OCI-LY1 (cell line): ENCODE data around the gene POLR2B.

ENCODE experiments used
- H2AFZ ChIP-seq: fragments of 200-600 bp; sonication (generic), shearing (Covaris generic); 2 replicates; pipeline ENCODE4 v1.6.0; 2014; ENCODE audit warnings: antibody characterized with exemption, mild to moderate bottlenecking, low read length
- H3F3A ChIP-seq: fragments of 200-600 bp; sonication (generic), shearing (Covaris generic); 2 replicates; pipeline ENCODE4 v1.6.0; 2014; ENCODE audit warnings: mild to moderate bottlenecking, antibody characterized with exemption, low read length, moderate library complexity; ENCODE audit not compliant: insufficient read depth
- H3K27ac ChIP-seq: fragments of 200-600 bp; sonication (generic); 2 replicates; pipeline ENCODE4 v1.5.1; 2014; ENCODE audit warnings: low read length, mixed run types, mild to moderate bottlenecking, low read depth; ENCODE audit not compliant: poor library complexity, severe bottlenecking
- H3K27me3 ChIP-seq: fragments of 200-600 bp; sonication (generic); 2 replicates; pipeline ENCODE4 v1.6.0; 2014; ENCODE audit warnings: antibody characterized with exemption, mild to moderate bottlenecking, low read length, moderate library complexity; ENCODE audit not compliant: insufficient read depth
- H3K36me3 ChIP-seq: fragments of 200-600 bp; sonication (generic); 2 replicates; pipeline ENCODE4 v1.6.1; 2014; ENCODE audit warnings: mild to moderate bottlenecking, antibody characterized with exemption, low read length, moderate library complexity, mixed read lengths; ENCODE audit not compliant: insufficient read depth
- H3K4me1 ChIP-seq: fragments of 200-600 bp; sonication (generic); 2 replicates; pipeline ENCODE4 v1.5.1; 2014; ENCODE audit warnings: mild to moderate bottlenecking, low read length, moderate library complexity; ENCODE audit not compliant: insufficient read depth, severe bottlenecking
- H3K4me2 ChIP-seq: fragments of 200-600 bp; sonication (generic), shearing (Covaris generic); 2 replicates; pipeline ENCODE4 v1.6.1; 2014; ENCODE audit warnings: low read length
- H3K4me3 ChIP-seq: fragments of 200-600 bp; sonication (generic); 2 replicates; pipeline ENCODE4 v1.5.1; 2014; ENCODE audit warnings: low read length, low read depth, mild to moderate bottlenecking, mixed read lengths; ENCODE audit not compliant: poor library complexity, severe bottlenecking
- H3K79me2 ChIP-seq: fragments of 200-600 bp; shearing (Covaris generic); 2 replicates; pipeline ENCODE4 v1.6.1; 2016; ENCODE audit warnings: mixed run types, low read length, mixed read lengths; ENCODE audit not compliant: insufficient read depth
- H3K9ac ChIP-seq: fragments of 200-600 bp; sonication (generic), shearing (Covaris generic); 2 replicates; pipeline ENCODE4 v1.6.1; 2014; ENCODE audit warnings: mild to moderate bottlenecking, low read length, mixed read lengths
- H3K9me2 ChIP-seq: fragments of 200-600 bp; sonication (generic), shearing (Covaris generic); 2 replicates; pipeline ENCODE4 v1.6.1; 2014; ENCODE audit warnings: low read depth, mild to moderate bottlenecking, low read length, mixed read lengths
- H3K9me3 ChIP-seq: fragments of 200-600 bp; shearing (Covaris generic); 2 replicates; pipeline ENCODE4 v1.6.1; 2014; ENCODE audit warnings: low read length, mixed read lengths
- H4K20me1 ChIP-seq: fragments of 200-600 bp; sonication (generic), shearing (Covaris generic); 2 replicates; pipeline ENCODE4 v1.6.0; 2016; ENCODE audit warnings: mild to moderate bottlenecking, low read length; ENCODE audit not compliant: insufficient read depth
- CTCF ChIP-seq: fragments of 200-600 bp; sonication (generic), shearing (Covaris generic); IDR thresholded peaks from 2 replicates; pipeline ENCODE4 v1.5.1; 2017; ENCODE audit warnings: mild to moderate bottlenecking, antibody characterized with exemption, low read length, moderate library complexity, mixed read lengths
- EZH2 ChIP-seq: fragments of 200-600 bp; sonication (generic), shearing (Covaris generic); IDR thresholded peaks from 2 replicates; pipeline ENCODE4 v1.8.0; 2017; ENCODE audit warnings: borderline replicate concordance, mixed run types, mild to moderate bottlenecking, antibody characterized with exemption, low read length, moderate library complexity, mixed read lengths

POLR2B gene

GRCh38 chr4:56978750-56979303 lies at the start of gene POLR2B:
POLR2B (plus strand) TSS chr4:56978896; CDS start chr4:56978986, 90 bp downstream.
- no peak within 1 kb of the TSS for H2AFZ ChIP-seq
- peaks cover 47% of the 10 kb centered on the region for H3K36me3 ChIP-seq
- no peaks in the 10 kb centered on the region for H3F3A ChIP-seq
- no peaks in the 10 kb centered on the region for H3K27me3 ChIP-seq
- peak within 1 kb of the TSS; percentile 92 for H3K27ac ChIP-seq
- H3K9me3 ChIP-seq = 0 out of 2 replicates have a peak, but pooled peaks cover 2% of the 10 kb centered on the region
- peak within 1 kb of the TSS; percentile 96 for H3K4me2 ChIP-seq
- no peaks in the 10 kb centered on the region for H3K9me2 ChIP-seq
- peaks cover 2% of the 10 kb centered on the region; the same call in 1 of the 2 replicates for H4K20me1 ChIP-seq
- H3K9ac ChIP-seq = peak within 1 kb of the TSS; percentile 91
- peaks cover 72% of the 10 kb centered on the region for H3K79me2 ChIP-seq
- peak within 1 kb of the TSS; percentile 87 for H3K4me3 ChIP-seq
- peaks cover 53% of the 10 kb centered on the region for H3K4me1 ChIP-seq
- TF ChIP-seq EZH2 (no peak), CTCF (no peak)

- Histone ChIP-seq H3K9me2 (no peaks in the 10 kb centered on the region), H3K27ac (no peak overlapping the region), H3K27me3 (no peaks in the 10 kb centered on the region), H3K4me2 (no peak overlapping the region), H4K20me1 (no peaks in the 10 kb centered on the region), H3K4me3 (no peak overlapping the region), H3K79me2 (no peaks in the 10 kb centered on the region), H2AFZ (no peak overlapping the region), H3F3A (no peaks in the 10 kb centered on the region), H3K4me1 (no peaks in the 10 kb centered on the region), H3K9ac (no peak overlapping the region), H3K36me3 (peaks cover 59% of the 10 kb centered on the region), H3K9me3 (no peaks in the 10 kb centered on the region)
- TF ChIP-seq CTCF (no peak), EZH2 (no peak)
Observed at GRCh38 chr4:56930638-56931037, 48.1 kb upstream of the POLR2B start.

- Histone ChIP-seq H3K4me3 (no peak overlapping the region), H3K36me3 (peaks cover 59% of the 10 kb centered on the region)
- TF ChIP-seq CTCF (no peak), EZH2 (no peak)
Observed at GRCh38 chr4:56931924-56932323, 46.8 kb upstream of the POLR2B start.

More at GRCh38 chr4:56931924-56932323, 46.8 kb upstream of the POLR2B start:
- no peaks in the 10 kb centered on the region for H3F3A ChIP-seq
- no peaks in the 10 kb centered on the region for H3K9me3 ChIP-seq
- H3K79me2 ChIP-seq = no peaks in the 10 kb centered on the region
- no peaks in the 10 kb centered on the region for H3K27me3 ChIP-seq
- no peak overlapping the region for H3K4me2 ChIP-seq
- H4K20me1 ChIP-seq = no peaks in the 10 kb centered on the region
- H3K9me2 ChIP-seq = no peaks in the 10 kb centered on the region
- no peak overlapping the region for H3K9ac ChIP-seq
- no peak overlapping the region for H3K27ac ChIP-seq
- H2AFZ ChIP-seq = no peak overlapping the region
- no peaks in the 10 kb centered on the region for H3K4me1 ChIP-seq
